HepG2 (cell line): ENCODE data around the gene FBXO41. TPM values are rescaled to one million over a fixed set of nuclear protein-coding genes. Genes with fewer than 3 reads are reported as not detected.

Experiments
- ARNT2 ChIP-seq: sonication (generic); formaldehyde crosslinking; IDR thresholded peaks from 2 replicates; pipeline ENCODE4 v1.8.0; 2022; ENCODE audit warnings: mild to moderate bottlenecking, low read depth, missing genetic modification reagents, moderate library complexity
- GATAD1 ChIP-seq: IDR thresholded peaks from 2 replicates; pipeline ENCODE4 v1.6.1; 2016; ENCODE audit warnings: missing genetic modification reagents, missing compliant biosample characterization
- HNRNPK ChIP-seq: fragments of 200-400 bp; formaldehyde crosslinking; IDR thresholded peaks from 2 replicates; pipeline ENCODE4 v1.6.1; 2018; ENCODE audit warnings: low read length, low read depth, moderate library complexity, mild to moderate bottlenecking; ENCODE audit not compliant: poor library complexity, severe bottlenecking
- MEIS2 ChIP-seq: sonication (generic); formaldehyde crosslinking; IDR thresholded peaks from 2 replicates; pipeline ENCODE4 v1.9.0; 2021; ENCODE audit warnings: mild to moderate bottlenecking, missing genetic modification reagents
- SNAPC4 ChIP-seq: sonication (generic); formaldehyde crosslinking; IDR thresholded peaks from 2 replicates; pipeline ENCODE4 v1.4.0; 2020; ENCODE audit warnings: mild to moderate bottlenecking, missing genetic modification reagents
- TRAFD1 ChIP-seq: sonication (generic); formaldehyde crosslinking; IDR thresholded peaks from 2 replicates; pipeline ENCODE4 v1.5.1; 2020; ENCODE audit warnings: missing genetic modification reagents, mild to moderate bottlenecking, borderline replicate concordance
- ZNF589 ChIP-seq: sonication (generic); formaldehyde crosslinking; conservative IDR thresholded peaks from 2 replicates; pipeline ENCODE4 v1.8.0; 2022; ENCODE audit warnings: mild to moderate bottlenecking, moderate library complexity, missing genetic modification reagents
- ZSCAN5A ChIP-seq: sonication (generic); formaldehyde crosslinking; IDR thresholded peaks from 2 replicates; pipeline ENCODE4 v1.8.0; 2022; ENCODE audit warnings: mild to moderate bottlenecking, missing genetic modification reagents, borderline replicate concordance
- polyA plus RNA-seq, 8 experiments: library from polyadenylated mRNA; depleted of rRNA in 3 of 8; stranded (reverse) in 7 of 8; unstranded in 1 of 8; fragments of >200 nt; fragmentation: Illumina TruSeq in 4 of 8; extraction: Trizol in 4 of 8; gene quantifications; 2 replicates each; pipeline versions ENCODE4 v1.2.1 to v1.2.3, GENCODE V29; 2011 to 2016; ENCODE audit warnings: low read depth in 4 of 8, missing spikeins in 1 of 8, mixed read lengths in 1 of 8; ENCODE audit not compliant: insufficient read depth in 1 of 8
- total RNA-seq, 5 experiments: library from RNA; depleted of rRNA; stranded (reverse); fragments of >200 nt; fragmentation: Illumina TruSeq; extraction: Trizol; gene quantifications; 2 replicates each; pipeline ENCODE4 v1.2.3, GENCODE V29; 2016; ENCODE audit warnings: low read depth in 1 of 5
- TF ChIP-seq, protein P1 (sequence below): IDR thresholded peaks from 2 replicates; pipeline ENCODE4 v1.6.1; 2012; ENCODE audit warnings: low read length, improper control_type of control experiment
- TF ChIP-seq, protein P2 (sequence below): sonication (generic); formaldehyde crosslinking; IDR thresholded peaks from 2 replicates; pipeline ENCODE4 v1.4.0; 2020; ENCODE audit warnings: mild to moderate bottlenecking, missing genetic modification reagents

The FBXO41 gene
- total and polyA plus RNA-seq, 2 of the 13 experiments (the other 11 are each of a cell fraction or from before 2014, with no cell fraction given): 4.2 to 10.3 TPM

DNA sequence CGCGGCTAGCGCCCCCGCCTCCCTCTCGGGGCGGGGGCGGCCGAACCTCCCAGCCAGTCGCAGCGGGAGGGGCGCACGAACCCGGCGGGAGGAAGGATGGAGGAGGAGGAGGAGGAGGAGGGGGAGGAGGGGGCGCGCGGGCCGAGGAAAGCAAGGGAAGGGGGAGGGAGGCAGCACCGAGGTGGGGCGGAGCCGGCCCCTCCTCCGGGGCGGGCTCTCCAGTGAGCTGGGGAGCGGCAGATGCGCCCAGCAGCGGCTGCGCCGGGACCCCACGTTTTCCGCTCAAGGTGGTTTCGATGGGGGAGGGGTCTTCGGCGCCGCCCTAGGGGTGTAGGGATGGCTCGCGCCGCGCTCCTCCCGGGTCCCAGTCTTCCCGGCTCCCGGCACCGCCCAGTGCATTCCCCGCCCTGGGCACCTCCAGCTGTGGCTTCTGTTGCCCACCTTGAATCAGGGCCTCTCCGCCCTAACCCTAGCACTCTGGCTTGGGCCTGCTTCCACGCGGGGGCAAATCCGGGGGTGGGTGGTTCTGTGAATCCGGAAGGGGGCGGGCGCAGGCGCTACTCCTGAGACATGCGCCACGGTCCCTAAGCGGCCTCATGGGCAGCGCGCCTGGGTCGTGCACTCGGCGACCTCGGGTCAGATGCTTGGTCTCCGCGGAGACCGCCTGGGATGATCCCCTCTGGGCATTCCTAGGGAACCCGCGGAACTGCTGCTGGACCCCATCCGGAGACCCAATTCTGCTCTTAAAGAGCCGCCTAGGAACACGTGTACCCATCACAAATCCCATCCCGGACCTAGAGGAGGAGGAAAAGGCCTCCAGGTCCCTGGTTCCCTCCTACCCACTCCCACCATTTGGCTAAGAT is at the start of gene FBXO41 (continued):
- TF ChIP-seq, protein P1, sequence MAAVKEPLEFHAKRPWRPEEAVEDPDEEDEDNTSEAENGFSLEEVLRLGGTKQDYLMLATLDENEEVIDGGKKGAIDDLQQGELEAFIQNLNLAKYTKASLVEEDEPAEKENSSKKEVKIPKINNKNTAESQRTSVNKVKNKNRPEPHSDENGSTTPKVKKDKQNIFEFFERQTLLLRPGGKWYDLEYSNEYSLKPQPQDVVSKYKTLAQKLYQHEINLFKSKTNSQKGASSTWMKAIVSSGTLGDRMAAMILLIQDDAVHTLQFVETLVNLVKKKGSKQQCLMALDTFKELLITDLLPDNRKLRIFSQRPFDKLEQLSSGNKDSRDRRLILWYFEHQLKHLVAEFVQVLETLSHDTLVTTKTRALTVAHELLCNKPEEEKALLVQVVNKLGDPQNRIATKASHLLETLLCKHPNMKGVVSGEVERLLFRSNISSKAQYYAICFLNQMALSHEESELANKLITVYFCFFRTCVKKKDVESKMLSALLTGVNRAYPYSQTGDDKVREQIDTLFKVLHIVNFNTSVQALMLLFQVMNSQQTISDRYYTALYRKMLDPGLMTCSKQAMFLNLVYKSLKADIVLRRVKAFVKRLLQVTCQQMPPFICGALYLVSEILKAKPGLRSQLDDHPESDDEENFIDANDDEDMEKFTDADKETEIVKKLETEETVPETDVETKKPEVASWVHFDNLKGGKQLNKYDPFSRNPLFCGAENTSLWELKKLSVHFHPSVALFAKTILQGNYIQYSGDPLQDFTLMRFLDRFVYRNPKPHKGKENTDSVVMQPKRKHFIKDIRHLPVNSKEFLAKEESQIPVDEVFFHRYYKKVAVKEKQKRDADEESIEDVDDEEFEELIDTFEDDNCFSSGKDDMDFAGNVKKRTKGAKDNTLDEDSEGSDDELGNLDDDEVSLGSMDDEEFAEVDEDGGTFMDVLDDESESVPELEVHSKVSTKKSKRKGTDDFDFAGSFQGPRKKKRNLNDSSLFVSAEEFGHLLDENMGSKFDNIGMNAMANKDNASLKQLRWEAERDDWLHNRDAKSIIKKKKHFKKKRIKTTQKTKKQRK: no peak
- TF ChIP-seq, protein P2, sequence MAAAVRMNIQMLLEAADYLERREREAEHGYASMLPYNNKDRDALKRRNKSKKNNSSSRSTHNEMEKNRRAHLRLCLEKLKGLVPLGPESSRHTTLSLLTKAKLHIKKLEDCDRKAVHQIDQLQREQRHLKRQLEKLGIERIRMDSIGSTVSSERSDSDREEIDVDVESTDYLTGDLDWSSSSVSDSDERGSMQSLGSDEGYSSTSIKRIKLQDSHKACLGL (CRISPR knock-in tag): peak; percentile 81
- TF ChIP-seq ZNF589 (CRISPR knock-in tag) (peak; percentile 70; the same call in 1 of the 2 replicates), GATAD1 (CRISPR knock-in tag) (peak; percentile 15; the same call in 1 of the 2 replicates), ARNT2 (CRISPR knock-in tag) (peak; percentile 35; the same call in 1 of the 2 replicates), MEIS2 (no peak; the same call in 1 of the 2 replicates), SNAPC4 (CRISPR knock-in tag) (peak; percentile 68), HNRNPK (peak; percentile 99), ZSCAN5A (CRISPR knock-in tag) (peak; percentile 32; the same call in 1 of the 2 replicates), TRAFD1 (CRISPR knock-in tag) (0 out of 2 replicates have a peak, but pooled peaks have one; percentile 76)
